Testis (tissue), 5 donors: ENCODE measurements around the gene SLC35C1. TPM values are rescaled to one million over a fixed set of nuclear protein-coding genes. Genes with fewer than 3 reads are reported as not detected.
A peak's percentile ranks its signal among the peaks of the same experiment; 100 is the strongest.

Experiments used
- DNase-seq: peaks from one replicate; pipeline ENCODE4 v3.0.0-alpha.2; 2019
- H3K27ac ChIP-seq, 2 donors: fragments of 200-600 bp; sonication (generic); one replicate each; pipeline ENCODE4 v1.5.1; 2019
- H3K27me3 ChIP-seq: fragments of 200-600 bp; sonication (generic); one replicate; pipeline ENCODE4 v1.5.1; 2019
- H3K36me3 ChIP-seq: fragments of 200-600 bp; sonication (generic); one replicate; pipeline ENCODE4 v1.5.1; 2017; ENCODE audit warnings: low read depth; ENCODE audit errors: missing control alignments
- H3K4me1 ChIP-seq: fragments of 200-600 bp; sonication (generic); one replicate; pipeline ENCODE4 v1.5.1; 2019
- H3K4me3 ChIP-seq, 2 donors: fragments of 200-600 bp; sonication (generic); one replicate each; pipeline ENCODE4 v1.5.1; 2017 to 2019
- H3K9me3 ChIP-seq: fragments of 200-600 bp; sonication (generic); one replicate; pipeline ENCODE4 v1.5.1; 2017
- POLR2A ChIP-seq: fragments of 450-650 bp; IDR thresholded peaks from one replicate; pipeline ENCODE4 v1.6.1; 2017; ENCODE audit warnings: antibody characterized with exemption, mild to moderate bottlenecking, moderate library complexity
- WGBS, 2 donors: methylation state at CpG; one replicate each; pipeline ENCODE4 v1.1.5; 2018; 5-methylcytosine and 5-hydroxymethylcytosine counted together
- intact Hi-C: fragments of 100-400 bp; cut with DNase I; formaldehyde crosslinking; loops from one replicate; pipeline ENCODE4 v1.15.1; 2023; ENCODE audit warnings: low total_unique reads
- long read RNA-seq, 2 donors: transcript quantifications; one replicate each; lab custom pipeline, GENCODE V29; 2026
- polyA plus RNA-seq: library from polyadenylated mRNA; stranded (reverse); fragments of 350-450 nt; fragmentation: Illumina TruSeq; extraction: RNeasy Lipid Tissue Mini Kit (QIAGEN cat#74804); gene quantifications from one replicate; pipeline ENCODE4 v1.2.3, GENCODE V29; 2014; ENCODE audit warnings: low read depth, low replicate concordance; ENCODE audit not compliant: insufficient read depth
- total RNA-seq, 2 donors: library from RNA; depleted of rRNA; stranded (reverse); fragments of >200 nt; gene quantifications; one replicate each; pipeline ENCODE4 v1.2.3, GENCODE V29; 2016
- TF ChIP-seq, protein P1 (sequence below), 3 experiments: fragments of 450-650 bp in 2 of 3; fragments of 200-600 bp in 1 of 3; sonication (generic) in 1 of 3; IDR thresholded peaks; one replicate each; pipeline ENCODE4 v1.5.1; 2016 to 2019; ENCODE audit warnings: antibody characterized with exemption in 3 of 3, mild to moderate bottlenecking in 2 of 3, moderate library complexity in 1 of 3

SLC35C1 gene
- 10 to 100 TPM; 12.9 to 15.7 TPM for total RNA-seq
- 10.4 TPM for polyA plus RNA-seq
- long read RNA-seq, donor 1, full-length matches to known transcripts: 6 of 12 reads
- long read RNA-seq, donor 1, partial matches to known transcripts: 6 of 12 reads
- long read RNA-seq, donor 1, other reads (novel, unspliced or antisense): 0 of 12 reads
- long read RNA-seq, donor 2, full-length matches to known transcripts: 9 of 9 reads
- long read RNA-seq, donor 2, partial matches to known transcripts: 0 of 9 reads
- long read RNA-seq, donor 2, other reads (novel, unspliced or antisense): 0 of 9 reads

DNA sequence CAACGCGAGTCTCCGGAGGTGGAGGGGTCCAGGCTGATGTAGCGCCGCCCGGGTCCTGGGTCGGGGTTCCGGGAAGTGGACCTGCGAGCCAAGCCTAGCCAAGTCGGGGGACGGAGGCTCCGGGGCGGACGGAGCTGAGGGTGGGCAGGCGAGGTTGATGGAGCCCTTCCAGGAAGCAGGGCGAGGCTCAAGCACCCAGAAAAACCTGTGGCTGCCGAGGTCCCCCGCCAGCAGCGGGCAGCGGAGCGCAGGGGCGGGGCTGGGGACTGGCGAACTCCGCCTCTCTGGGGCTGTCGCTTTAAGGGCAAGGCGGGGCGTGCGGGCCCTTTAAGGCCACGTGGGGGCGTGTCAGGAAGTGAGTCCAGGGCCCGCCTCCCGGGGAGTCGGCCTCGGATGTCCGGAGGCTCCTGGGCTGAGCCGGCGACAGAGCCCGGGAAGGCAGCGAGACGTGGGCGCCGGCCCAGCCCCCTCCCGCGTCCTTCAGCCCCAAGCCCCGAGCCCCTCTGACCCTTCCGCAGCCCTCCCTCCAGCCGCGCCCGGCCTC, at the start of gene SLC35C1:
SLC35C1 (plus strand) TSS at position 389 of the 544 bp plus-strand sequence. CDS start 653 bp downstream, outside the sequence.
- WGBS, 2 donors: 0 to 1% methylated on average over 14 to 33 of the region's 49 CpGs
- peak; percentile 98 for DNase-seq
- intact Hi-C loops: no loop called here
- H3K9me3 ChIP-seq: no peaks in the 10 kb centered on the region
- no peaks in the 10 kb centered on the region for H3K27me3 ChIP-seq
- peak within 1 kb of the TSS; percentile 62 to 93 for H3K4me3 ChIP-seq
- H3K4me1 ChIP-seq: peaks cover 28% of the 10 kb centered on the region
- peak within 1 kb of the TSS; percentile 66 to 69 for H3K27ac ChIP-seq
- no peaks in the 10 kb centered on the region for H3K36me3 ChIP-seq
- TF ChIP-seq, protein P1, sequence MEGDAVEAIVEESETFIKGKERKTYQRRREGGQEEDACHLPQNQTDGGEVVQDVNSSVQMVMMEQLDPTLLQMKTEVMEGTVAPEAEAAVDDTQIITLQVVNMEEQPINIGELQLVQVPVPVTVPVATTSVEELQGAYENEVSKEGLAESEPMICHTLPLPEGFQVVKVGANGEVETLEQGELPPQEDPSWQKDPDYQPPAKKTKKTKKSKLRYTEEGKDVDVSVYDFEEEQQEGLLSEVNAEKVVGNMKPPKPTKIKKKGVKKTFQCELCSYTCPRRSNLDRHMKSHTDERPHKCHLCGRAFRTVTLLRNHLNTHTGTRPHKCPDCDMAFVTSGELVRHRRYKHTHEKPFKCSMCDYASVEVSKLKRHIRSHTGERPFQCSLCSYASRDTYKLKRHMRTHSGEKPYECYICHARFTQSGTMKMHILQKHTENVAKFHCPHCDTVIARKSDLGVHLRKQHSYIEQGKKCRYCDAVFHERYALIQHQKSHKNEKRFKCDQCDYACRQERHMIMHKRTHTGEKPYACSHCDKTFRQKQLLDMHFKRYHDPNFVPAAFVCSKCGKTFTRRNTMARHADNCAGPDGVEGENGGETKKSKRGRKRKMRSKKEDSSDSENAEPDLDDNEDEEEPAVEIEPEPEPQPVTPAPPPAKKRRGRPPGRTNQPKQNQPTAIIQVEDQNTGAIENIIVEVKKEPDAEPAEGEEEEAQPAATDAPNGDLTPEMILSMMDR (IDR thresholded peaks at IDR 0.05): peak in 1 of 3 experiments; percentile 33
- TF ChIP-seq POLR2A: peak; percentile 29

DNA sequence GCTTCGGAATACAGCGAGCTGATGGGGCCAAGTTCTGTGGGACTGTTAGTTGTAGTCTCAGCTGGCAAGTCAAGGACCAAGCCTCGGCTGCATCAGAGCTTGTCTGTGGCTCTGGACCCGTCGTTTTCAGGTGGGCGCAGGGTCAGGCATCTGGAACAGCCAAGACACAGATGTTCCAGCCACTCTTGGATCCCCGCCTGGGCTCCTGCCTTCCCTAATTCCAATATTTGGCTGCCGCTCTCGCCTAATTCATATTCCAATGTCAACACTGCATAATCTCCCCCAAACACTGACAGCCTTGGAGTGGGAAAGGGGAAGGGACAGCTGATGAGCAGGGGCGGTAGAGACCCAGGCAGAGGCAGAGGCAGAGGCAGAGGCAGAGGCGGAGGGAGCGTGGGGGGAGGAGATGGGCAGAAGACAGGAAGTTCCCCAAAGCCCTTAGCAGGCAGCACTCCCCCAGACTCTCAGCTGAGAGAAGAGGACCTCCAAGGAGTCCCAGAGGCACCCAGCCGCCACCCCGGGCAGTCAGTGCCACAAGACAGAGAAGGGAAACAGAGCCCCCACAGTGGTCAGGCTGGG, 49.6 kb upstream of the SLC35C1 start:
- 43 to 51% methylated on average over 10 to 14 of the region's 14 CpGs for WGBS, 2 donors
- intact Hi-C loops: no loop called here
- peaks cover 29% of the 10 kb centered on the region for H3K4me1 ChIP-seq
- peak; percentile 27 for DNase-seq
- TF ChIP-seq, protein P1 (IDR thresholded peaks at IDR 0.05): no peak
- TF ChIP-seq POLR2A: no peak
- no peak overlapping the region for H3K4me3 ChIP-seq
- H3K27me3 ChIP-seq: no peaks in the 10 kb centered on the region
- H3K9me3 ChIP-seq: no peaks in the 10 kb centered on the region
- no peak overlapping the region for H3K27ac ChIP-seq
- H3K36me3 ChIP-seq: no peaks in the 10 kb centered on the region

DNA sequence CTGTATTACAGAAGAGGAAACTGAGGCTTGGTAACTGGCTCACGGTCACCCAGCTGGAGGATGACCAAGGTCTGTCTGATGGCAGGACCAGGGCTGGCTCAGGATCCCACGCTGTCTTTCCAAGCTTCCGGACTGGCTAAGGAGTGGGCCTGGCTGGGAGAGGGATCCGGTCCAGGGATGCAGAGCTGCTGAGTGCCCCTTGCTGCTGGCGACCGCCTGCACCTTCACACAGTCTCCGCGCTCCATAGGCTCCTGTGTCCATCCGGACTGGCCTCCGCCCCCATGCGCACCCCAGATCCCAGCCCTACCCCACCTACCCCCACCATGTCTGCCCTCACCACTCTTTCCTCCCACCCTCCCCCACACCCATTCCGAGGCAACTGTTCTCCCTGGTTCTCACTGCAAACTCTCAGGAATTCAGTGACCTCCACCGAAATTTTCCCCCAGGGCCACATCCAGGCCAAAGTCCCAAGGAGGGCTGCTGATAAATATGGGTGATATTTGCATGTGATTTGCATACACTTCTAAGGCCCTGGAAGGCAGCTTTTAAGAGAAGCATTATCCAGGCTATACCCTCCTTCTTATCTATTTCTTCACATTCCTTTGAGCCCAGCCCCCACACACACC, 48.5 kb upstream of the SLC35C1 start:
- Histone ChIP-seq H3K4me1 (peaks cover 20% of the 10 kb centered on the region), H3K9me3 (no peaks in the 10 kb centered on the region), H3K36me3 (no peaks in the 10 kb centered on the region), H3K27ac (no peak overlapping the region), H3K4me3 (no peak overlapping the region), H3K27me3 (no peaks in the 10 kb centered on the region)
- DNase-seq: no peak
- TF ChIP-seq, protein P1 (IDR thresholded peaks at IDR 0.05): no peak
- no peak for TF ChIP-seq POLR2A
- 64 to 74% methylated on average over 8 to 13 of the region's 13 CpGs for WGBS, 2 donors
- intact Hi-C loops: no loop called here

DNA sequence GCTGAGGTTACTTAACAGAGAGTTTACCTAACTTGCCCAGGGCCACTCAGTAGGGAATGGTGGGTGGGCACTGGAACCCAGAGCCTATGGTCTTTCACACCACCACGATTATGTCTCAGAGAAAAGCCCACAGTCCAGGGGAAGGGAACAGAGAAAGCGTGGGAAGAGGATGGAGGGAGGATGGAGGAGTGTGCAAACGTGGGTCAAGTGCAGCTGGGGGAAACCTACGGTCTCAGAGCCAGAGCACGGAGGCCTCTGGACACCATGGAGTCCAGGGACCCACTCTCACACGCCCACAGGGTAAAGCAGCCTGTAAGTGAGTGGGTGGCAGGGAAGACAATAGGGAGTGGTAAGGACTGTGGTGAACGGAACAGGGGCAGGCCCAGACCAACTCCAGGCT, 47.3 kb upstream of the SLC35C1 start:
- H3K27me3 ChIP-seq: no peaks in the 10 kb centered on the region
- no peaks in the 10 kb centered on the region for H3K36me3 ChIP-seq
- 71 to 77% methylated on average over 7 of the region's 7 CpGs for WGBS, 2 donors
- no peak overlapping the region for H3K4me3 ChIP-seq
- H3K27ac ChIP-seq: no peak overlapping the region
- intact Hi-C loops: no loop called here
- no peak for DNase-seq
- no peaks in the 10 kb centered on the region for H3K9me3 ChIP-seq
- peaks cover 19% of the 10 kb centered on the region for H3K4me1 ChIP-seq
- TF ChIP-seq, protein P1 (IDR thresholded peaks at IDR 0.05): no peak
- no peak for TF ChIP-seq POLR2A
